GM18858 (cell line): ENCODE data around the gene LOXL1.

Source experiments
- ATAC-seq: cut with Tn5 transposase; IDR thresholded peaks from one replicate; pipeline ENCODE4 v1.9.1; 2021; ENCODE audit not compliant: unreplicated experiment

Gene LOXL1

GRCh38 chr15:73921254-73921925 is 4.9 kb upstream of the LOXL1 start:
- no peak for ATAC-seq

- no peak for ATAC-seq
Measured at GRCh38 chr15:73922186-73923151, 3.8 kb upstream of the LOXL1 start.

GRCh38 chr15:73923156-73923487 is 3.1 kb upstream of the LOXL1 start:
- ATAC-seq, result no peak

- ATAC-seq, result no peak
Measured at GRCh38 chr15:73923488-73924164, 2.6 kb upstream of the LOXL1 start.

DNA sequence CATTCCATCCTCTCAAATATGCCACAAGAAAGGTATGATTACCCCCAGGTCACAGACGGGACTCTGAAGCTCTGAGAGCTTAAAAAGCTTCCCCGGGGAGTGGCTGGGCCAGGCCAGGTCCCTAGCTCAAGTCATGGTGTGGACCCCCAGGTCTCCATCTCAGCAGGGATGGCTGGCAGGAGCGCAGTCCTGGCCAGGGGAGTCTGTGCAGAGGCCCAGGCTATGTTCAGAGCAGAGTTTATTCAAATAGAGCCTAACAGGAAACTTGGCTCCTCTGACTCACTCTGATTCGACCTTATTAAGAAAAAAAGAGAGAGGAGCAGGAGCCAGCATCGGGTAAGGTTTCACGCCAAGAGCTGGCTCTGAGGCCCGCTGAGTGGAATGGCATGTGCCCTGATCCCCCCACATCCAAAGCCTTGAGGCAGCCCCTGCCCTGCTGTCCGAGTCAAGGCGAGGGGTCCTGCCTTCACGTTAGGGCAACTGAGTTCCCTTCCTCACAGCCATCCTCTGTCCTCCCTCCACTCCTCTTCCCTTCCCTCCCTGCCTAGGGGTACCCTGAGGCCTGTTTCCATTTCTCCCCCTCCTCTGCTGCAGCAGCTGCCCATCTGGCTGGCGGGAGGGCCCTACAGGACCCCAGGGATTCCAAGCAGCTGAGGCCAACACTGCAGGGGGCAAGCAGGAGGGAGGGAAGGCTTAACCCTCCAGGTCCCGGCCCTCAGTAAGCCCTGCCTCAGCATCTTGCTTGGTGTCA is 1.9 kb upstream of the LOXL1 start:
- ATAC-seq, result no peak

GRCh38 chr15:73925848-73926218 is 429 bp upstream of the LOXL1 start:
- ATAC-seq, result no peak

DNA sequence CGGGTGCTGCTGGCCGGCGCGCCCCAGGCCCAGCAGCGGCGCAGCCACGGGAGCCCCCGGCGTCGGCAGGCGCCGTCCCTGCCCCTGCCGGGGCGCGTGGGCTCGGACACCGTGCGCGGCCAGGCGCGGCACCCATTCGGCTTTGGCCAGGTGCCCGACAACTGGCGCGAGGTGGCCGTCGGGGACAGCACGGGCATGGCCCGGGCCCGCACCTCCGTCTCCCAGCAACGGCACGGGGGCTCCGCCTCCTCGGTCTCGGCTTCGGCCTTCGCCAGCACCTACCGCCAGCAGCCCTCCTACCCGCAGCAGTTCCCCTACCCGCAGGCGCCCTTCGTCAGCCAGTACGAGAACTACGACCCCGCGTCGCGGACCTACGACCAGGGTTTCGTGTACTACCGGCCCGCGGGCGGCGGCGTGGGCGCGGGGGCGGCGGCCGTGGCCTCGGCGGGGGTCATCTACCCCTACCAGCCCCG is 777 bp downstream of the LOXL1 start:
- no peak for ATAC-seq

- no peak for ATAC-seq
Measured at GRCh38 chr15:73927476-73928240, 1.4 kb downstream of the LOXL1 start.

- ATAC-seq, result no peak
Measured at GRCh38 chr15:73928241-73928579, 1.9 kb downstream of the LOXL1 start.

GRCh38 chr15:73928971-73929627 is 2.8 kb downstream of the LOXL1 start:
- no peak for ATAC-seq

GRCh38 chr15:73930371-73930770 is 4.1 kb downstream of the LOXL1 start:
- no peak for ATAC-seq

DNA sequence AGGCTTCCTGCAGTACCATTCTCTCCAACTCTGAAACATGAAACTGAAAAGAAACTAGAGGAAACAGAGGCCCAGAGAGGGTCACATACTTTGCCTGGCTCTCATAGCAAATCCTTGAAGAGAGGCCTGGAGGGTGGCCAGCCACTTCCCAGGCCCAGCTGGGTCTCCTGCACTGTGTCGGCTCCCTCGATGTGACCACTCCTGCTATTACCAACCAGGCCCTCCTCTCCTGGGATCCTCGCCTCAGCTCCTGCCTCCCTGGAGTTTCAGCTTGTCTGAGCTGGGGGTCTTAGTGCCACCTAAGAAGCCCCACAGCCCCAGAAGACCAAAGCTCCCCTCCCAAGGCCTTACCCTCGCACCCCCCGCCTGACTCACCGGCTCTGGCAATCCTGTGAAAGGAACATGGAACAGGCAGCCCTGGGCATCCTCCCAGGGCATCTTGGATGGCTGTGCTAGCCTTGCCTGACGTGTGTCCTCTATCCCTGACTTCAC is 4.6 kb downstream of the LOXL1 start:
- ATAC-seq, result no peak

DNA sequence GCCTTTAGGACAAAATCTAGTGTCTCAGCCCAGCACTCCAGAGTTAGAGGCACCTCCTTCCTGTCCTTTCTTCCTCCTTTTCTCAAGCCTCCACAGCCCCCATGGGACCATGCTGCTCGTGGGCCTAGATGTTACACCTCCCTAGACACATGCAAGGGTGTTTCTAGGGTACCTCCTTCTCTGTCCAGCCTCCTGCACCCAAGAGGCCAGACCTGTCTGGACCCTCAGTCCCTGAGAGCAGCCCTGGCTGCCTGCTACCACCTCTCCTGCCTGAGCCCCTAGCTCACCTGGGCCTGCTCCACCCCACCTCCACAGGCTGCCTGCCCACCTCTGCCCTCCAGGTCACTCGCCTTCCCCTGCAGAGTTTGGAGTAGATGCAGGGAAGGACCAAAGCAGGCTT is 5.2 kb downstream of the LOXL1 start:
- no peak for ATAC-seq

DNA sequence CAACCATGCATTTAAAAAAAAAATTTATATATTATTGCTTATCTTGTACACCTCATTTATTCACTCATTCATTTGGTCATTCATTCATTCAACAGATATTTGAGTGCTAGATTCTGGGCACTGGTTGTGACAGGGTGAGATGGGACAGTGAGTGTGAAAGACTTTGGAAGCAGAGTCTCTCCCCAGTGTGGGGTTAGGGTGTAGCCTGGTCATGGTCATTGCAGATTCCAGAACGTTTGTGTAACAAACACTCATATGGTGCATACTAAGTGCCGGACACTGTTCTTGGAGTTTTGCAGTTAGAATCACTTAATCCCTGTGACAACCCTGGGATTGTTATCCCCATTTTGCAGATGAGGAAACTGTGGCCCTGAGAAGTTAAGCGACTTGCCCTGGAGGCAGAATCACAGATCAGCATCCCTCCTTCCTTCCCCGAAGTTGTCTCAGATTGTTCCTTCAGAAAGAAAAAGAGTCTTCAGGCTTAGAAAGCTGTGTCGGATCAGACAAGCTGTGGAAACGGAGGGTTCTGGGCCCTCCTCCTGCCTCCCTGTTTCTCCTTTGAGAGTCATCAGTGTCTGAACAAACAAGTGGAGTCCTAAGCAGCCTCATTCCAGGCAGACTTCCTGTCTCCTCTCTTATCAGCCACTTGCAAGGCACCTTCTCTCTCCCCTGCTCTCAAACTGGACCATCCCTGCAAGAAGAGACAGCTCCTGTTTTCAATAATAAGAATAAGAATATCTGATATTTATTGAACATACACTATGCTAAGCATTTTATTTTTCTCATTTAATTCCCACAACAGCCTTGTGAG is 6.3 kb downstream of the LOXL1 start:
- ATAC-seq, result no peak

DNA sequence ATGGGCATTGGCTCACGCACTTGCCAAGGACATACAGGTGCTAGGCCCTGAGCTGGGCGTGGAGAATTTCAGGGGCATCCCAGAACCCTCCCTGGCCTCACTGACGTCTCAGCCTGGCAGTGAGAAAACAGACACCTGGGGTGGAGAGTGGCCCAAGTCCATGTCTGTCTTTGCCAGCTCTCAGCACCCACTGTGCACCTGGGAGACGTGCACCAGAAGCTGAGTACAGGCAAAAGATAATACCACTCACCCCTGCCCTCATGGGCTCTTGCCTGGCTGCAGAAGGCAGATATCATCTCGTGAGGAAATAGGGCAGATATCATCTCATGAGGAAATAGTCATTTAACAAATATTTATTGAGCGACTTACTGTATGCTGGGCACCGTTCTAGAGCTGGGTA is 8.0 kb downstream of the LOXL1 start:
- ATAC-seq, result no peak

GRCh38 chr15:73935547-73935946 is 9.3 kb downstream of the LOXL1 start:
- ATAC-seq, result no peak

- ATAC-seq, result no peak
Measured at GRCh38 chr15:73936181-73936580, 9.9 kb downstream of the LOXL1 start.

- ATAC-seq, result no peak
Measured at GRCh38 chr15:73936588-73937290, 10.5 kb downstream of the LOXL1 start.
